EH (cell line): ENCODE results near the gene ZNF850.

Experiments used
- DNase-seq: peaks from one replicate; pipeline ENCODE4 v3.0.0-alpha.2; 2015; ENCODE audit warnings: low read depth

The ZNF850 gene

GRCh38 chr19:36688058-36688457, 84.5 kb downstream of the ZNF850 start:
- no peak for DNase-seq

DNA sequence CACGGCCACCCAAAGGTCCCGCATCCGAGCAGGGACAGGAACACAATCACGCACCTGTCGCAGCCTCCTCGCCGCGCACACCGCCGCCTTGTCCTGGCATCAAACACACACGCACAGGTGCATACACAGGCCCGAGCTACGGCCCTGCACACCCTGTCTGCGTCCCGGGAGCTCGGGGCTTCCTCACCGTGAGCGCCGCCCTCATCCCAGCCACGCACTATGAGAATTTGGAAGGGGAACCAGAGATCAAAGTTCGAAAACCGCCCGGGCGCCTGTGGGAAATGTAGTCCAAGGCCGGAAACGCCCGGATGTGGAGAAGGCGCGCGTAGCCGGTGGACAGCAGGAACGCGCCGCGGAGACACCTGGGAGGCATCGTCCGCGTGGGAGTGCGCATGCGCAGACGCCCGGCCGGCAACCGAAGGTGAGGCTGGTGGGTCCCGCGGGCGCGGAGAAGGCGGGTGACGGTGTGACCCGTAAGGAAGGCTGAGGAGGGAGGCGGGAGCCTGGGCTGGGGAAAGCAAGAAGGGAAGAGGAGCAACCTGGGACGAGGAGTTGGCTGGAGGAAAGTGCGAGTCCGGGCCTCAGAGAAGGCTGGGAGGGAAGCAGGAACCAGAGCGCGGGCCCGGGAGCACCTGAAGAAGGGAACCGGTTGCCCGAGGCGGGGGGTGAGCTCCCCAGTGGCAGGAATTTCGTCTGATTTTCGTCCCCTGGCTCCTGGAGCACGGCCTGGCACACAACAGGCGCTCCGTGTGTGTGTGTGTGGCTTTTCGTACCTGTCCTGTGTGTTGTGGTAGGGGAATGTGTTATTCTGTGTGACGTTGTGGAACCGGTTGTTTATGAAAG, 85.2 kb downstream of the ZNF850 start, which contains the start of gene ZNF567:
ZNF567 (plus strand) TSS at position 399 of the 843 bp plus-strand sequence. CDS start 7,256 bp downstream, outside the sequence.
- DNase-seq, result peak; percentile 95

- DNase-seq, result peak; percentile 3
Measured at GRCh38 chr19:36686365-36687213, 86.0 kb downstream of the ZNF850 start.

- DNase-seq, result no peak
Measured at GRCh38 chr19:36685835-36686234, 86.8 kb downstream of the ZNF850 start.

GRCh38 chr19:36679455-36679854, 93.2 kb downstream of the ZNF850 start:
- no peak for DNase-seq

GRCh38 chr19:36674201-36674600, 98.4 kb downstream of the ZNF850 start:
- no peak for DNase-seq

DNA sequence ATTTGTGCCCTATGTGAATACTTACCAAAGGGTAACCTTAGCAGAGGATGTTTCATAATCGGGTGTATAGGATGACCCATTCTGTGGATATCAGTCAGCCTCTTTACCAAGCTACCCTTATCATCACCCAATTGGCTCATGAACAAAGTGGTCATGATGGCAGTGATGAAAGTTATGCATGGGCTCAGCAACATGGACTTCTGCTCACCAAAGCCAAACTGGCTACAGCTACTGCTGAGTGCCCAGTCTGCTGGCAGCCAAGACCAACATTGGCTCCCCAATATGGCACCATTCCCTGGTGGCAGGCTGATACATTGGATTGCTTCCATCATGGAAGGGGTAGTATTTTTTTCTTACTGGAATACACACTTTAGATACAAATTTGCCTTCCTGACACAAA, 100.2 kb downstream of the ZNF850 start:
- no peak for DNase-seq

GRCh38 chr19:36668646-36669045, 104.0 kb downstream of the ZNF850 start:
- DNase-seq, result no peak

GRCh38 chr19:36665832-36666231, 106.8 kb downstream of the ZNF850 start:
- DNase-seq, result no peak
